Measurements from ENCODE around the gene NEDD4L. TPM values are rescaled to one million over a fixed set of nuclear protein-coding genes. Genes with fewer than 3 reads are reported as not detected.

NEDD4L gene
- total and polyA plus RNA-seq, 2 donors (not counting 1 experiment from before 2014, with no cell fraction given) = 10.3 to 25.7 TPM

DNA sequence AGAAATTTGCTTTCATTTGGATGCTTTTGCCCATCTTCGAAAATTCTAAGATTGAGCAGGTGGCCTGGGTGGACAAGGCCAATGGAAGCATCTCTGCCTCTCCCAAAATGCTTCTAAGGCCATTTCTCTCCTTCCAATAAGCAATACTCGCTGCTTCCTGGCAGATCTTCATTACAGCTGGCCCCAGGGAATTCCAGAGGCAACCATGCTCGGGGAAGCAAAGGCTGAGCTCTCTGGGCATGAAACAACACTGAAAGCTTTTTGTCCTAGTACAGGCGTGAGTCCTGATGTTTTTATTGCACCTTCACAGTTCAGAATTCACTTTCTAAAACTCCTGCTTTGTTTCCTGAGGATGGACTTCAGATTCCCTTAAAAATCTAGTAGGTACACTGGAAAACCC is 11.8 kb upstream of the NEDD4L start:
- ChIA-PET CTCF (no interaction called here), POLR2A (no interaction called here)
- no peak overlapping the region for H3K27ac Mint-ChIP-seq
- Histone ChIP-seq H3K79me2 (ENCODE audit: control insufficient read depth, insufficient read depth, low read length) (no peaks in the 10 kb centered on the region), H4K20me1 (ENCODE audit: control insufficient read depth, insufficient read depth, low read length, poor library complexity, severe bottlenecking) (no peaks in the 10 kb centered on the region), H3K4me1 (ENCODE audit: control insufficient read depth in 2 of 2, insufficient read depth in 2 of 2, low read length in 2 of 2) (no peaks in the 10 kb centered on the region), H3K27ac (ENCODE audit: low read length in 2 of 2) (no peak overlapping the region), H3K4me3 (ENCODE audit: control extremely low read depth in 1 of 5, extremely low read depth in 1 of 5, insufficient read depth in 1 of 5, low read depth in 2 of 5, low read length in 4 of 5) (no peak overlapping the region), H3K36me3 (replicated peaks in 1 of 2; ENCODE audit: control extremely low read depth in 1 of 2, control insufficient read depth in 1 of 2, extremely low read depth in 1 of 2, insufficient read depth in 2 of 2, low read length in 1 of 2) (no peaks in the 10 kb centered on the region), H3K9ac (ENCODE audit: low read length) (no peak overlapping the region), H3K4me2 (replicated peaks; ENCODE audit: low read depth, low read length, poor library complexity, severe bottlenecking) (no peak overlapping the region), H3K9me3 (ENCODE audit: control extremely low read depth in 1 of 3, control insufficient read depth in 2 of 3, insufficient read depth in 1 of 3, low read length in 2 of 3) (no peaks in the 10 kb centered on the region), H3K27me3 (replicated peaks in 1 of 4; ENCODE audit: control extremely low read depth in 1 of 4, control insufficient read depth in 3 of 4, insufficient read depth in 4 of 4, low read length in 3 of 4) (peaks cover 0 to 14% (median 9%) of the 10 kb centered on the region in 4 experiments), H2AFZ (ENCODE audit: insufficient read depth, low read depth, low read length, poor library complexity, severe bottlenecking) (no peak overlapping the region)
- no peak for TF ChIP-seq EZH2 (IDR thresholded peaks at IDR 0.05; ENCODE audit: borderline replicate concordance, insufficient read depth, low read depth, low read length, poor library complexity, severe bottlenecking)
- TF ChIP-seq, protein P1, sequence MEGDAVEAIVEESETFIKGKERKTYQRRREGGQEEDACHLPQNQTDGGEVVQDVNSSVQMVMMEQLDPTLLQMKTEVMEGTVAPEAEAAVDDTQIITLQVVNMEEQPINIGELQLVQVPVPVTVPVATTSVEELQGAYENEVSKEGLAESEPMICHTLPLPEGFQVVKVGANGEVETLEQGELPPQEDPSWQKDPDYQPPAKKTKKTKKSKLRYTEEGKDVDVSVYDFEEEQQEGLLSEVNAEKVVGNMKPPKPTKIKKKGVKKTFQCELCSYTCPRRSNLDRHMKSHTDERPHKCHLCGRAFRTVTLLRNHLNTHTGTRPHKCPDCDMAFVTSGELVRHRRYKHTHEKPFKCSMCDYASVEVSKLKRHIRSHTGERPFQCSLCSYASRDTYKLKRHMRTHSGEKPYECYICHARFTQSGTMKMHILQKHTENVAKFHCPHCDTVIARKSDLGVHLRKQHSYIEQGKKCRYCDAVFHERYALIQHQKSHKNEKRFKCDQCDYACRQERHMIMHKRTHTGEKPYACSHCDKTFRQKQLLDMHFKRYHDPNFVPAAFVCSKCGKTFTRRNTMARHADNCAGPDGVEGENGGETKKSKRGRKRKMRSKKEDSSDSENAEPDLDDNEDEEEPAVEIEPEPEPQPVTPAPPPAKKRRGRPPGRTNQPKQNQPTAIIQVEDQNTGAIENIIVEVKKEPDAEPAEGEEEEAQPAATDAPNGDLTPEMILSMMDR (IDR thresholded peaks at IDR 0.05) = no peak
- H3K9me3 Mint-ChIP-seq (ENCODE audit: insufficient read depth) = no peaks in the 10 kb centered on the region
- DNase-seq = no peak
- no peak overlapping the region for H3K4me3 Mint-ChIP-seq
- peaks cover 3% of the 10 kb centered on the region for H3K4me1 Mint-ChIP-seq
- no peak for ATAC-seq (ENCODE audit: low read depth)
- H3K27me3 Mint-ChIP-seq = peaks cover 4% of the 10 kb centered on the region
- intact Hi-C loops (cut with micrococcal nuclease) = no loop called here
- WGBS (ENCODE audit: insufficient coverage) = 88% methylated on average over 4 of the region's 4 CpGs

DNA sequence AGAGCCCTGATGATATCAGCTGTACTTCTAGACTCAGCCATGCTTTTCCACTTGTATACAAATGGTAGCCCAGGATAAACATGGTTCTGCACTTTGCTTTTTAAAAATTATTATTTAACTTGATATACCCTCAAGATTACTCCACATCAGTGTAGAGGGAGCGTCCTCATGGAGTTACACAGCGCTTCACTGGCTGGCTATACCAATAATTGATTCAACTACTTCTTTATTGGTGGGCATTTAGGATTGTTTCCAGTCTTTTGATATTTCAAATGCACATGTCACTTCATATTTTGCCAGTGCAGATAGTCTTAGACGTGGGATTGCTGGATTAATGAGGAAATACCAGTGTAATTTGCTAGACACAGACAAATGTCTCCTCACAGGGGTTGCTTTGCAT is 10.8 kb upstream of the NEDD4L start:
- H3K79me2 ChIP-seq (ENCODE audit: control insufficient read depth, insufficient read depth, low read length) = no peaks in the 10 kb centered on the region
- no peak for ATAC-seq (ENCODE audit: low read depth)
- no peak overlapping the region for H3K9ac ChIP-seq (ENCODE audit: low read length)
- H3K27ac ChIP-seq (ENCODE audit: low read length in 2 of 2) = no peak overlapping the region
- Mint-ChIP-seq H3K4me1 (peaks cover 6% of the 10 kb centered on the region), H3K27me3 (peaks cover 4% of the 10 kb centered on the region), H3K9me3 (ENCODE audit: insufficient read depth) (no peaks in the 10 kb centered on the region), H3K4me3 (no peak overlapping the region), H3K27ac (no peak overlapping the region)
- ChIA-PET CTCF (no interaction called here), POLR2A (no interaction called here)
- H3K36me3 ChIP-seq (replicated peaks in 1 of 2; ENCODE audit: control extremely low read depth in 1 of 2, control insufficient read depth in 1 of 2, extremely low read depth in 1 of 2, insufficient read depth in 2 of 2, low read length in 1 of 2) = no peaks in the 10 kb centered on the region
- H3K9me3 ChIP-seq (ENCODE audit: control extremely low read depth in 1 of 3, control insufficient read depth in 2 of 3, insufficient read depth in 1 of 3, low read length in 2 of 3) = no peaks in the 10 kb centered on the region
- no peak for TF ChIP-seq EZH2 (IDR thresholded peaks at IDR 0.05; ENCODE audit: borderline replicate concordance, insufficient read depth, low read depth, low read length, poor library complexity, severe bottlenecking)
- TF ChIP-seq, protein P1 (IDR thresholded peaks at IDR 0.05) = no peak
- H3K4me1 ChIP-seq (ENCODE audit: control insufficient read depth in 2 of 2, insufficient read depth in 2 of 2, low read length in 2 of 2) = peaks cover 4 to 7% of the 10 kb centered on the region in 2 donors
- intact Hi-C loops (cut with micrococcal nuclease) = no loop called here
- no peak for DNase-seq
- H3K4me2 ChIP-seq (replicated peaks; ENCODE audit: low read depth, low read length, poor library complexity, severe bottlenecking) = no peak overlapping the region
- peaks cover 0 to 11% (median 6%) of the 10 kb centered on the region in 4 experiments for H3K27me3 ChIP-seq (replicated peaks in 1 of 4; ENCODE audit: control extremely low read depth in 1 of 4, control insufficient read depth in 3 of 4, insufficient read depth in 4 of 4, low read length in 3 of 4)
- no peak overlapping the region for H3K4me3 ChIP-seq (ENCODE audit: control extremely low read depth in 1 of 5, extremely low read depth in 1 of 5, insufficient read depth in 1 of 5, low read depth in 2 of 5, low read length in 4 of 5)
- WGBS (ENCODE audit: insufficient coverage) = no CpG with 5 or more reads among the region's 3 CpGs
- no peak overlapping the region for H2AFZ ChIP-seq (ENCODE audit: insufficient read depth, low read depth, low read length, poor library complexity, severe bottlenecking)
- H4K20me1 ChIP-seq (ENCODE audit: control insufficient read depth, insufficient read depth, low read length, poor library complexity, severe bottlenecking) = no peaks in the 10 kb centered on the region

All from B cell (primary cell).